Aorta (tissue), 5 donors: ENCODE measurements around the gene REG4. TPM values are rescaled to one million over a fixed set of nuclear protein-coding genes. Genes with fewer than 3 reads are reported as not detected.
"Not testable (repeated sequence)": the region's sequence is repeated elsewhere in the genome, so short reads cannot be mapped to it uniquely, and the experiment has no call there.

Source experiments
- ATAC-seq: fragments of 200-7000 bp; cut with Tn5 transposase; one replicate; pipeline ENCODE4 v1.9.1; 2022; ENCODE audit warnings: moderate library complexity; ENCODE audit not compliant: low FRiP score
- DNase-seq, 2 donors: peaks; one replicate each; pipeline ENCODE4 v3.0.0-alpha.2; 2020
- H3K27ac ChIP-seq, 2 donors: one replicate each; pipeline ENCODE4 v1.5.1; 2013; ENCODE audit warnings: low read length in 2 of 2, mild to moderate bottlenecking in 2 of 2, moderate library complexity in 2 of 2, control low read depth in 1 of 2, inconsistent platforms in 1 of 2, low read depth in 1 of 2
- H3K27me3 ChIP-seq, 2 donors: one replicate each; pipeline ENCODE4 v1.6.1; 2013; ENCODE audit warnings: control low read depth in 1 of 2, low read length in 1 of 2, mild to moderate bottlenecking in 1 of 2, moderate library complexity in 1 of 2; ENCODE audit not compliant: insufficient read depth in 2 of 2, control insufficient read depth in 1 of 2
- H3K36me3 ChIP-seq, 2 donors: one replicate each; pipeline ENCODE4 v1.6.1; 2013; ENCODE audit warnings: control low read depth in 1 of 2, low read length in 1 of 2, mild to moderate bottlenecking in 1 of 2; ENCODE audit not compliant: insufficient read depth in 2 of 2, control insufficient read depth in 1 of 2
- H3K4me1 ChIP-seq, 2 donors: one replicate each; pipeline ENCODE4 v1.6.1; 2013; ENCODE audit warnings: low read length in 2 of 2, control low read depth in 1 of 2, mild to moderate bottlenecking in 1 of 2, moderate library complexity in 1 of 2; ENCODE audit not compliant: insufficient read depth in 2 of 2, control insufficient read depth in 1 of 2
- H3K4me3 ChIP-seq, 2 donors: one replicate each; pipeline ENCODE4 v1.5.1; 2013; ENCODE audit warnings: low read length in 2 of 2, control low read depth in 1 of 2, mild to moderate bottlenecking in 1 of 2
- H3K9me3 ChIP-seq: one replicate; pipeline ENCODE4 v1.6.1; 2013; ENCODE audit warnings: mild to moderate bottlenecking, low read length; ENCODE audit not compliant: control insufficient read depth
- WGBS, 2 donors: extraction: QIAGEN DNeasy Blood & Tissue Kit; methylation state at CpG; one replicate each; pipeline ENCODE4 v1.1.7; 2013; 5-methylcytosine and 5-hydroxymethylcytosine counted together
- intact Hi-C, 2 donors: fragments of 100-400 bp; cut with DNase I; formaldehyde crosslinking; loops; one replicate each; pipeline versions ENCODE4 v1.14.2 to v1.15.0; 2022
- polyA plus RNA-seq, 2 donors: library from polyadenylated mRNA; stranded (reverse); fragments of 200-250 nt; gene quantifications; one replicate each; pipeline ENCODE4 v1.2.3, GENCODE V29; 2013
- total RNA-seq, 2 donors: library from RNA; stranded (reverse); fragmentation: NEBNext Ultra II Directional; extraction: Animal tissue kit (Norgen Biotek cat#: 25700); gene quantifications; one replicate each; pipeline ENCODE4 v1.2.1, GENCODE V29; 2021
- donor health status: healthy with polysubstance abuse.
- donor health status: Bipolar disorder and iron deficiency.
- donor health status: DM: no; HTN: no; CAD: no.
- donor health status: DM: no; HTN: no; CAD: no.
- donor health status: DM: yes; HTN: yes; CAD: no.

The REG4 gene
- total and polyA plus RNA-seq, 4 donors = 20.7 TPM; not detected in 3

DNA sequence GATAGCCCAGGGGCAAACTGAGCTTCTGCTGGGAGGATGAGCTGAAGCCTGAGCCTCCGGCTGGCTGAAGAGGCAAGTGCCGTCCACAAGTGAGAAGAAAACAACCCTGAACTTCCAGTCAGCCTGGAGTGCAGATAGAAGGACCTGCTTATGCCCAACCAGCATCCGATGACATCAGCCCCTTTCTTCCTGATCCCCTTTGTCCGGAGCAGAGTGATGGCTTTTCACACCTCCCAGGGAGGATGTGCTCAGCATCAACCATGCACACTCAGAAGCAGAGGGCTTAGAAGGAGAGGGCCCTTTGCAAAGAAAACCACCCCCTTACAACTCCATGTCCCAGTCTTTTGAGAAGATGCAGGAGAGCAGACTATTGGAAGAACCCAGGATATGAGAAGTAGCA lies 23.7 kb upstream of the REG4 start:
- no peaks in the 10 kb centered on the region for H3K4me1 ChIP-seq
- H3K36me3 ChIP-seq = no peaks in the 10 kb centered on the region
- H3K27ac ChIP-seq = no peak overlapping the region
- DNase-seq = no peak
- no peak for ATAC-seq
- H3K27me3 ChIP-seq = no peaks in the 10 kb centered on the region
- no peaks in the 10 kb centered on the region for H3K9me3 ChIP-seq
- H3K4me3 ChIP-seq = no peak overlapping the region
- WGBS, 2 donors = 65 to 73% methylated on average over 4 of the region's 4 CpGs
- intact Hi-C loops = no loop called here

DNA sequence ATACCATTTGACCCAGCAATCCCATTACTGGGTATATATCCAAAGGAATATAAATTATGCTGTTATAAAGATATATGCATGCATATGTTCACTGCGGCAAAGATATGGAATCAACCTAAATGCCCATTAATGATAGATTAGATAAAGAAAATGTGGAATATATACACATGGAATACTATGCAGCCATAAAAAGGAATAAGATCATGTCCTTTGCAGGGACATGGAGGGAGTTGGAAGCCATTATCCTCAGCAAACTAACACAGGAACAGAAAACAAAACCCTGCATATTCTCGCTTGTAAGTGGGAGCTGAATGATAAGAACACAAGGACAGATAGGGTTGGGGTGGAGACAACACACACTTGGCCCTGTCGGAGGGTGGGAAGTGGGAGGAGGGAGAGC lies 19.8 kb upstream of the REG4 start:
- no peak for ATAC-seq
- no peaks in the 10 kb centered on the region for H3K27me3 ChIP-seq
- H3K4me3 ChIP-seq = no peak overlapping the region
- H3K36me3 ChIP-seq = no peaks in the 10 kb centered on the region
- H3K9me3 ChIP-seq = no peaks in the 10 kb centered on the region
- 94 to 95% methylated on average over 3 of the region's 3 CpGs for WGBS, 2 donors
- no peak for DNase-seq
- no peak overlapping the region for H3K27ac ChIP-seq
- H3K4me1 ChIP-seq = no peaks in the 10 kb centered on the region
- intact Hi-C loops = no loop called here

DNA sequence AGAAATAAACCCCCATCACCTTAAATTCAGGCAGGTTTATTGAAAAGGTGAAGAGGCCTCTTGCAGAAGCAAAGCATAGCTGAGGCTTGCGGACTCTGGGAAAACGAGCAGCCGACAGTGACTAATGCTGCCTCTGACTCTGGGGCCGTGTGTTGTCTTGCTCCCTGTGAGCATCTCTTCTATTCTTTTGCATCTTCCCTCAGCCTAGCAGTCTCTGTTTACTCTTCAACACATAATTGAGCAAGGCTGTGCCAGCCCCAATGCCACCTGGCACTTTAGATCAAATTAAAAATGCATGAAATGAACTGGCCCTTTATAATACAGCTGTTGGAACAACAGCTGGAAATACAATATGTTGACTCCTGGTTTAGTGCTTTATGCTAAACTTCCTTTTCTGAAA lies 18.4 kb upstream of the REG4 start:
- Histone ChIP-seq H3K27me3 (no peaks in the 10 kb centered on the region), H3K9me3 (no peaks in the 10 kb centered on the region), H3K4me1 (no peaks in the 10 kb centered on the region), H3K4me3 (no peak overlapping the region), H3K27ac (no peak overlapping the region), H3K36me3 (no peaks in the 10 kb centered on the region)
- intact Hi-C loops = no loop called here
- 58 to 69% methylated on average over 4 of the region's 4 CpGs for WGBS, 2 donors
- DNase-seq = no peak
- ATAC-seq = no peak

DNA sequence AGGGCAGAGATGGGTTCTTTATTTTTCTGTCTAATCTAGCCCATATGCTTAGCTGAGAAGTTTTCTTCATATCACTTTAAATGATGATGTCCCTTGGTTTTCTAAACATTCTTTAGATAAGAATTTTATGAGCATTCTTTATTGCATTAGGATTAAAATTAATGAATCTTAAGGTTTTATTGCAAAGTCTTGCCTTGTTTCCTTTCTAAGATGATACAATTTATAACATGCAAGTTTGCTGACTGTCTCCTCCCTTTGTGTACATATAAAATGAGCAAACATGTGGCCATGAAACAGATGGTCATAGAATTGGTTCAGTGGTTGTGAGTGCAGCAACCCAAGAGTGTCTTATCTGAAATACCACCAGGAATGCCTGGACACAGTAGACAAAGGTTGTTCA lies 17.7 kb upstream of the REG4 start:
- H3K9me3 ChIP-seq, ATAC-seq, H3K27me3 ChIP-seq, H3K36me3 ChIP-seq, intact Hi-C loops, H3K4me1 ChIP-seq, DNase-seq, H3K27ac ChIP-seq, H3K4me3 ChIP-seq: not testable (repeated sequence)

DNA sequence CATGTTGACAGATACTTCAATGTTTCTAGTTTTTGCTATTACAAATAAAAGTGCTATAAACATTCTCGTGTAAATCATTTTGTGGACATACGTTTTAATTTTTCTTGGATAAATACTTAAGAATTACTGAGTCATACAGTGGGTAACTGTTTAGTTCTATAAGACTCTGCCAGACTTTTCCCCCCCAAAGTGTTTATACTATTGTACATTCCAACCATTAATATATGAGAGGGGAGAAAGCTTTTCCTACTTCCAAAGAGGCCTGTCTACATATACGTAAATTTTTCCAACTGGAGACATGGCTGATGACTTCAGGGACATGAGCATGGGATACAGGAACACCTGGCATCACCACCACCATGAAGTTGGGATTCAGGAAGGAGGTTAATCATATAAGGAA lies 17.0 kb upstream of the REG4 start:
- WGBS, 2 donors = 53 to 61% methylated on average over 3 of the region's 3 CpGs
- intact Hi-C loops = no loop called here
- H3K4me3 ChIP-seq = no peak overlapping the region
- DNase-seq (no peak), ATAC-seq (no peak)
- H3K27ac ChIP-seq = no peak overlapping the region
- H3K27me3 ChIP-seq = no peaks in the 10 kb centered on the region
- H3K9me3 ChIP-seq = no peaks in the 10 kb centered on the region
- no peaks in the 10 kb centered on the region for H3K4me1 ChIP-seq
- H3K36me3 ChIP-seq = no peaks in the 10 kb centered on the region

DNA sequence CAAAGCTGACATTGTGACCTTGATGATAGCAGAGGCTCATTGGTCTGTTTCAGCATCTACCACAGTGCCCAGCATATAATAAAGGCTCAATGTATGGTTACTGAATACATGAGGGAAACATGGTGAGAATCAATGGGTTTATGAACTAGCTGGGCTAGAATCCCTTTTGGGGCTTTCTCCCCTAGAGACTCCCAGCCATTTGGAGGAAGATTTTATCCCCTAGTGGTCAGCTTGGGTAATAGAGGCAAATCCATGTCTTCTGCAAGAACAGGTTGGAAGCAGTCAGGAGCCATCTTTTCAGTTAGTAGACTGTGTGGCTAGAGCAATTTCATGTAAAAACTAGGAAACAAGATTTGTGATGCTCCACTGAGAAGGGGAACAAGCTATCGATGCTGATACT lies 15.8 kb upstream of the REG4 start:
- Histone ChIP-seq H3K4me1 (no peaks in the 10 kb centered on the region), H3K4me3 (no peak overlapping the region), H3K36me3 (no peaks in the 10 kb centered on the region), H3K9me3 (no peaks in the 10 kb centered on the region), H3K27ac (no peak overlapping the region), H3K27me3 (no peaks in the 10 kb centered on the region)
- DNase-seq (no peak), ATAC-seq (no peak)
- intact Hi-C loops = no loop called here
- WGBS, 2 donors = 88 to 90% methylated on average over 1 of the region's 1 CpG

DNA sequence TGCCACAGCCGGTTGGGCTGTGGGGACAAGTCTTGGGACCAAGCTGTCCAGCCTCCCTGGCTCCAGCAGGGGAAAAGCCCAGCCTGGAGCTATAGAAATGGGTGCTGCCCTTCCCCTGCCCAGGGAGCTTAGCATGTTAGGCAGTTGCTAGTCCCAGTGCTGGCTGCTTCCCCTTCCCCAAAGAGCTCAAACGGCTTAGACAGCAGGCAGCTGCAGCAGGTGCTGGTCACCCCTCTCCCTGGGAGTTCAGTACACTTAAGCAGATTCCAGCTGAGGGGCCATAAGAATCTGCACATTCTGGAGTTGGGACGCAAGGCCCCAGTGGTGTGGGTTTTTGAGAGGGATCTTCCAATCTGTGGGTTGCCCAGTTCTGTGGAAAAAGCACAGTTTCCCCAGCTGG lies 11.1 kb upstream of the REG4 start:
- H3K4me1 ChIP-seq = no peaks in the 10 kb centered on the region
- intact Hi-C loops = no loop called here
- 68 to 70% methylated on average over 3 of the region's 3 CpGs for WGBS, 2 donors
- H3K27me3 ChIP-seq = no peaks in the 10 kb centered on the region
- no peak overlapping the region for H3K27ac ChIP-seq
- no peak for DNase-seq
- H3K36me3 ChIP-seq = no peaks in the 10 kb centered on the region
- H3K4me3 ChIP-seq = no peak overlapping the region
- no peaks in the 10 kb centered on the region for H3K9me3 ChIP-seq
- no peak for ATAC-seq

DNA sequence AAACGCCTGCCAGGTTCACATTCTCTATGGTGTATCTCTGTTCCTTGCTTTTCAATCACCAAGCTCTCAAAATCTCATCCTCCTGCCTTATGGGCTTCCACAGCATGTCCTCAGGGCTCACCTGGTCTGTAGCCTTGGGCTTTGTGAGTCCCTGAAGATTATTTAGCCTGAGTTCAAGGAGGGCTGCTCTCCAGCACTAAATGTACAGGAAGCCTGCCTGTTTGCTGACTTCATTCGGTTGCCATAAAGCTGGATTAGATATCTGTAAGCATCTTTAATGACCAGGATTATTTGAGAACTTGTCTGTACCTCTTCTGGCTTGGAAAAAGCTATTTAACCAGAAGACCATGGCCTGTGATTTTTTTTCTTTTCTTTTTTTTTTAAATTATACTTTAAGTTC lies 6.9 kb upstream of the REG4 start:
- 89 to 90% methylated on average over 2 of the region's 2 CpGs for WGBS, 2 donors
- ATAC-seq = no peak
- no peak overlapping the region for H3K27ac ChIP-seq

DNA sequence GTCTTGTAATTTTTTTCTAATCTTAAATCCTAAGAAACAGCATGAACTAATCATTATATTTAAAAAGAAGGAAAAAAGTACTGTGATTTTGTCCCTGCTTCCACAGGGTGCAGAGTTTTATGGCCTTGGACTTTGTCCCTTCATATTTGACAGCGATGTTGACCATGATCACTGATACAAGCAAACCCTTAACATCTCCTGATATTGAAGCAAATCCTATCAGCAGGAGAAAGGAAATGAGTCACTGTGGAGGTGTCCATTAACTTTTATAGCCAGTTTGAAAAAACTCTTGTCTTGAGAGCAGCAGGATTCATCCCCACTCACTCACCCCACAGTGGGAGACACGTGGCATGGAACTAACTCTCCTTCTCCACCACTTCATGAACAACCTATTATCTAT lies 5.1 kb upstream of the REG4 start:
- Histone ChIP-seq H3K27ac (no peak overlapping the region), H3K9me3 (peaks cover 1% of the 10 kb centered on the region), H3K36me3 (no peaks in the 10 kb centered on the region), H3K27me3 (peaks cover 0 to 3% of the 10 kb centered on the region in 2 donors), H3K4me3 (no peak overlapping the region), H3K4me1 (no peaks in the 10 kb centered on the region)
- no peak for DNase-seq
- intact Hi-C loops = no loop called here
- ATAC-seq = no peak
- 80 to 84% methylated on average over 2 of the region's 2 CpGs for WGBS, 2 donors

More for the DNA sequence above, 6.9 kb upstream of the REG4 start:
- DNase-seq = no peak
- H3K4me1 ChIP-seq = no peaks in the 10 kb centered on the region
- peaks cover 0 to 3% of the 10 kb centered on the region in 2 donors for H3K27me3 ChIP-seq
- H3K9me3 ChIP-seq = peaks cover 1% of the 10 kb centered on the region
- intact Hi-C loops = no loop called here
- H3K36me3 ChIP-seq = no peaks in the 10 kb centered on the region
- H3K4me3 ChIP-seq = no peak overlapping the region
